Mononuclear cell (primary cell): ENCODE data around the gene SAA4. TPM values are rescaled to one million over a fixed set of nuclear protein-coding genes. Genes with fewer than 3 reads are reported as not detected.
"Not testable (repeated sequence)": the region's sequence is repeated elsewhere in the genome, so short reads cannot be mapped to it uniquely, and the experiment has no call there.

Experiments
- H3K27me3 ChIP-seq: 2 replicates; pipeline ENCODE4 v1.6.0; 2011; ENCODE audit warnings: low read length, control low read depth; ENCODE audit not compliant: insufficient read depth
- H3K4me1 ChIP-seq: 2 replicates; pipeline ENCODE4 v1.5.1; 2011; ENCODE audit warnings: mild to moderate bottlenecking, low read length, control low read depth; ENCODE audit not compliant: insufficient read depth
- H3K4me3 ChIP-seq: 2 replicates; pipeline ENCODE4 v1.5.1; 2011; ENCODE audit warnings: mild to moderate bottlenecking, low read length, moderate library complexity
- H3K9me3 ChIP-seq: 2 replicates; pipeline ENCODE4 v1.5.1; 2011; ENCODE audit warnings: low read depth, mild to moderate bottlenecking, control low read depth, low read length
- total RNA-seq: library from RNA; depleted of rRNA; stranded (reverse); fragments of >200 nt; gene quantifications from one replicate; pipeline ENCODE4 v1.2.3, GENCODE V29; 2012

SAA4 gene
- total RNA-seq, 1 donor, result not detected

GRCh38 chr11:18259259-18259658, 22.7 kb upstream of the SAA4 start:
- Histone ChIP-seq H3K27me3 (no peaks in the 10 kb centered on the region), H3K4me3 (no peak overlapping the region), H3K9me3 (no peaks in the 10 kb centered on the region), H3K4me1 (no peaks in the 10 kb centered on the region)

- Histone ChIP-seq H3K9me3 (no peaks in the 10 kb centered on the region), H3K4me1 (no peaks in the 10 kb centered on the region), H3K27me3 (no peaks in the 10 kb centered on the region), H3K4me3 (no peak overlapping the region)
Observed at GRCh38 chr11:18254781-18255361, 18.3 kb upstream of the SAA4 start.

- Histone ChIP-seq H3K27me3 (no peaks in the 10 kb centered on the region), H3K9me3 (no peaks in the 10 kb centered on the region), H3K4me3 (no peak overlapping the region), H3K4me1 (no peaks in the 10 kb centered on the region)
Observed at GRCh38 chr11:18253778-18254338, 17.3 kb upstream of the SAA4 start.

- no peaks in the 10 kb centered on the region for H3K4me1 ChIP-seq
- H3K9me3 ChIP-seq, result no peaks in the 10 kb centered on the region
- no peaks in the 10 kb centered on the region for H3K27me3 ChIP-seq
- no peak overlapping the region for H3K4me3 ChIP-seq
Observed at GRCh38 chr11:18253233-18253632, 16.6 kb upstream of the SAA4 start.

GRCh38 chr11:18248561-18248960, 12.0 kb upstream of the SAA4 start, which contains the start of gene SAA2:
SAA2 (minus strand) TSS chr11:18248668; CDS start chr11:18248011, 657 bp downstream.
- H3K4me1 ChIP-seq, result no peaks in the 10 kb centered on the region
- no peak within 1 kb of the TSS for H3K4me3 ChIP-seq
- H3K9me3 ChIP-seq, result no peaks in the 10 kb centered on the region
- no peaks in the 10 kb centered on the region for H3K27me3 ChIP-seq

- H3K4me1 ChIP-seq, H3K27me3 ChIP-seq, H3K4me3 ChIP-seq: not testable (repeated sequence)
Observed at GRCh38 chr11:18247191-18247581, 10.6 kb upstream of the SAA4 start.

GRCh38 chr11:18246379-18247190, 10.0 kb upstream of the SAA4 start:
- H3K4me3 ChIP-seq, H3K27me3 ChIP-seq, H3K9me3 ChIP-seq, H3K4me1 ChIP-seq: not testable (repeated sequence)

More at GRCh38 chr11:18247191-18247581, 10.6 kb upstream of the SAA4 start:
- not testable (repeated sequence) for H3K9me3 ChIP-seq

GRCh38 chr11:18245396-18245795, 8.8 kb upstream of the SAA4 start:
- Histone ChIP-seq H3K27me3 (no peaks in the 10 kb centered on the region), H3K9me3 (no peaks in the 10 kb centered on the region), H3K4me3 (no peak overlapping the region), H3K4me1 (no peaks in the 10 kb centered on the region)

- no peak overlapping the region for H3K4me3 ChIP-seq
- peaks cover 11% of the 10 kb centered on the region for H3K27me3 ChIP-seq
- H3K4me1 ChIP-seq, result no peaks in the 10 kb centered on the region
- no peaks in the 10 kb centered on the region for H3K9me3 ChIP-seq
Observed at GRCh38 chr11:18243783-18244362, 7.3 kb upstream of the SAA4 start.

- no peaks in the 10 kb centered on the region for H3K4me1 ChIP-seq
- H3K4me3 ChIP-seq, result no peak overlapping the region
- peaks cover 26% of the 10 kb centered on the region for H3K27me3 ChIP-seq
- H3K9me3 ChIP-seq, result no peaks in the 10 kb centered on the region
Observed at GRCh38 chr11:18239655-18240054, 3.1 kb upstream of the SAA4 start.

- no peaks in the 10 kb centered on the region for H3K9me3 ChIP-seq
- H3K4me3 ChIP-seq, result no peak overlapping the region
- peaks cover 26% of the 10 kb centered on the region for H3K27me3 ChIP-seq
- no peaks in the 10 kb centered on the region for H3K4me1 ChIP-seq
Observed at GRCh38 chr11:18235394-18236334, 938 bp downstream of the SAA4 start.

GRCh38 chr11:18233912-18234311, 2.7 kb downstream of the SAA4 start:
- Histone ChIP-seq H3K4me1 (peaks cover 6% of the 10 kb centered on the region), H3K4me3 (no peak overlapping the region), H3K9me3 (no peaks in the 10 kb centered on the region), H3K27me3 (peaks cover 16% of the 10 kb centered on the region)

GRCh38 chr11:18230859-18231258, 5.7 kb downstream of the SAA4 start:
- no peaks in the 10 kb centered on the region for H3K9me3 ChIP-seq
- peaks cover 7% of the 10 kb centered on the region for H3K4me1 ChIP-seq
- no peak overlapping the region for H3K4me3 ChIP-seq
- peaks cover 4% of the 10 kb centered on the region for H3K27me3 ChIP-seq

- Histone ChIP-seq H3K9me3 (no peaks in the 10 kb centered on the region), H3K4me1 (peaks cover 7% of the 10 kb centered on the region), H3K4me3 (no peak overlapping the region), H3K27me3 (no peaks in the 10 kb centered on the region)
Observed at GRCh38 chr11:18229501-18229900, 7.1 kb downstream of the SAA4 start.
